ENCODE measurements around the gene HDAC9.

HDAC9 gene

DNA sequence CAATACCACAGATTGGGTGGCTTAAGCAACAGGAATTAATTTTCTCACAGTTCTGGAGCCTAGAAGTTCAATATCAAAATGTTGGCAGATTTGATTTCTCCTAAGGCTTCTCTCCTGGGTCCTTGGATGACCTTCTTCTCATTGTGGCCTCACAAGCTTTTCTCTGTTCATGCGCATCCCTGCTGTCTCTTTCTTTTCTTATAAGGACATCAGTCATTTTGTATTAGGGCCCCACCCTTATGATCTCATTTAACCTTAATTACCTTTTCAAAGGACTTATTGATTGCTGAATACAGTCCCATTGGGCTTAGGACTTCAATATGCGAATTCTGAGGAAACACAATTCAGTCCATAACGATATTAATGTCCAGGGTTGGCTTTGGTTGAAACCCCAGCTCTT, 285.4 kb downstream of the HDAC9 start:
- no peak for ATAC-seq
- TF ChIP-seq, protein P1, sequence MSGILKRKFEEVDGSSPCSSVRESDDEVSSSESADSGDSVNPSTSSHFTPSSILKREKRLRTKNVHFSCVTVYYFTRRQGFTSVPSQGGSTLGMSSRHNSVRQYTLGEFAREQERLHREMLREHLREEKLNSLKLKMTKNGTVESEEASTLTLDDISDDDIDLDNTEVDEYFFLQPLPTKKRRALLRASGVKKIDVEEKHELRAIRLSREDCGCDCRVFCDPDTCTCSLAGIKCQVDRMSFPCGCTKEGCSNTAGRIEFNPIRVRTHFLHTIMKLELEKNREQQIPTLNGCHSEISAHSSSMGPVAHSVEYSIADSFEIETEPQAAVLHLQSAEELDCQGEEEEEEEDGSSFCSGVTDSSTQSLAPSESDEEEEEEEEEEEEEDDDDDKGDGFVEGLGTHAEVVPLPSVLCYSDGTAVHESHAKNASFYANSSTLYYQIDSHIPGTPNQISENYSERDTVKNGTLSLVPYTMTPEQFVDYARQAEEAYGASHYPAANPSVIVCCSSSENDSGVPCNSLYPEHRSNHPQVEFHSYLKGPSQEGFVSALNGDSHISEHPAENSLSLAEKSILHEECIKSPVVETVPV (CRISPR knock-in tag; IDR thresholded peaks at IDR 0.05): no peak
- TF ChIP-seq, protein P2, sequence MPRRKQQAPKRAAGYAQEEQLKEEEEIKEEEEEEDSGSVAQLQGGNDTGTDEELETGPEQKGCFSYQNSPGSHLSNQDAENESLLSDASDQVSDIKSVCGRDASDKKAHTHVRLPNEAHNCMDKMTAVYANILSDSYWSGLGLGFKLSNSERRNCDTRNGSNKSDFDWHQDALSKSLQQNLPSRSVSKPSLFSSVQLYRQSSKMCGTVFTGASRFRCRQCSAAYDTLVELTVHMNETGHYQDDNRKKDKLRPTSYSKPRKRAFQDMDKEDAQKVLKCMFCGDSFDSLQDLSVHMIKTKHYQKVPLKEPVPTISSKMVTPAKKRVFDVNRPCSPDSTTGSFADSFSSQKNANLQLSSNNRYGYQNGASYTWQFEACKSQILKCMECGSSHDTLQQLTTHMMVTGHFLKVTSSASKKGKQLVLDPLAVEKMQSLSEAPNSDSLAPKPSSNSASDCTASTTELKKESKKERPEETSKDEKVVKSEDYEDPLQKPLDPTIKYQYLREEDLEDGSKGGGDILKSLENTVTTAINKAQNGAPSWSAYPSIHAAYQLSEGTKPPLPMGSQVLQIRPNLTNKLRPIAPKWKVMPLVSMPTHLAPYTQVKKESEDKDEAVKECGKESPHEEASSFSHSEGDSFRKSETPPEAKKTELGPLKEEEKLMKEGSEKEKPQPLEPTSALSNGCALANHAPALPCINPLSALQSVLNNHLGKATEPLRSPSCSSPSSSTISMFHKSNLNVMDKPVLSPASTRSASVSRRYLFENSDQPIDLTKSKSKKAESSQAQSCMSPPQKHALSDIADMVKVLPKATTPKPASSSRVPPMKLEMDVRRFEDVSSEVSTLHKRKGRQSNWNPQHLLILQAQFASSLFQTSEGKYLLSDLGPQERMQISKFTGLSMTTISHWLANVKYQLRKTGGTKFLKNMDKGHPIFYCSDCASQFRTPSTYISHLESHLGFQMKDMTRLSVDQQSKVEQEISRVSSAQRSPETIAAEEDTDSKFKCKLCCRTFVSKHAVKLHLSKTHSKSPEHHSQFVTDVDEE (CRISPR knock-in tag; IDR thresholded peaks at IDR 0.05): no peak
- no peak for TF ChIP-seq ZNF70 (CRISPR knock-in tag; IDR thresholded peaks at IDR 0.05)
- no peak for TF ChIP-seq ZC3H10 (CRISPR knock-in tag; IDR thresholded peaks at IDR 0.05)
- TF ChIP-seq, protein P3, sequence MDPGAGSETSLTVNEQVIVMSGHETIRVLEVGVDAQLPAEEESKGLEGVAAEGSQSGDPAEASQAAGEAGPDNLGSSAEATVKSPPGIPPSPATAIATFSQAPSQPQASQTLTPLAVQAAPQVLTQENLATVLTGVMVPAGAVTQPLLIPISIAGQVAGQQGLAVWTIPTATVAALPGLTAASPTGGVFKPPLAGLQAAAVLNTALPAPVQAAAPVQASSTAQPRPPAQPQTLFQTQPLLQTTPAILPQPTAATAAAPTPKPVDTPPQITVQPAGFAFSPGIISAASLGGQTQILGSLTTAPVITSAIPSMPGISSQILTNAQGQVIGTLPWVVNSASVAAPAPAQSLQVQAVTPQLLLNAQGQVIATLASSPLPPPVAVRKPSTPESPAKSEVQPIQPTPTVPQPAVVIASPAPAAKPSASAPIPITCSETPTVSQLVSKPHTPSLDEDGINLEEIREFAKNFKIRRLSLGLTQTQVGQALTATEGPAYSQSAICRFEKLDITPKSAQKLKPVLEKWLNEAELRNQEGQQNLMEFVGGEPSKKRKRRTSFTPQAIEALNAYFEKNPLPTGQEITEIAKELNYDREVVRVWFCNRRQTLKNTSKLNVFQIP (CRISPR knock-in tag; IDR thresholded peaks at IDR 0.05; ENCODE audit: borderline replicate concordance, low read depth): no peak
- TF ChIP-seq ZNF8 (CRISPR knock-in tag; IDR thresholded peaks at IDR 0.05): no peak
- TF ChIP-seq RARB (CRISPR knock-in tag; IDR thresholded peaks at IDR 0.05): no peak
- no peak for TF ChIP-seq ESRRG (CRISPR knock-in tag; IDR thresholded peaks at IDR 0.05)
- TF ChIP-seq BACH2 (CRISPR knock-in tag; IDR thresholded peaks at IDR 0.05; ENCODE audit: borderline replicate concordance): no peak
- TF ChIP-seq ARNTL (CRISPR knock-in tag; IDR thresholded peaks at IDR 0.05; ENCODE audit: borderline replicate concordance, low read depth): no peak
- TF ChIP-seq ZNF565 (CRISPR knock-in tag; conservative IDR thresholded peaks at IDR 0.05; ENCODE audit: low read depth): no peak
- no peak for TF ChIP-seq ISL1 (CRISPR knock-in tag; IDR thresholded peaks at IDR 0.05)
- TF ChIP-seq ZFP3 (CRISPR knock-in tag; IDR thresholded peaks at IDR 0.05): no peak
- TF ChIP-seq, protein P4, sequence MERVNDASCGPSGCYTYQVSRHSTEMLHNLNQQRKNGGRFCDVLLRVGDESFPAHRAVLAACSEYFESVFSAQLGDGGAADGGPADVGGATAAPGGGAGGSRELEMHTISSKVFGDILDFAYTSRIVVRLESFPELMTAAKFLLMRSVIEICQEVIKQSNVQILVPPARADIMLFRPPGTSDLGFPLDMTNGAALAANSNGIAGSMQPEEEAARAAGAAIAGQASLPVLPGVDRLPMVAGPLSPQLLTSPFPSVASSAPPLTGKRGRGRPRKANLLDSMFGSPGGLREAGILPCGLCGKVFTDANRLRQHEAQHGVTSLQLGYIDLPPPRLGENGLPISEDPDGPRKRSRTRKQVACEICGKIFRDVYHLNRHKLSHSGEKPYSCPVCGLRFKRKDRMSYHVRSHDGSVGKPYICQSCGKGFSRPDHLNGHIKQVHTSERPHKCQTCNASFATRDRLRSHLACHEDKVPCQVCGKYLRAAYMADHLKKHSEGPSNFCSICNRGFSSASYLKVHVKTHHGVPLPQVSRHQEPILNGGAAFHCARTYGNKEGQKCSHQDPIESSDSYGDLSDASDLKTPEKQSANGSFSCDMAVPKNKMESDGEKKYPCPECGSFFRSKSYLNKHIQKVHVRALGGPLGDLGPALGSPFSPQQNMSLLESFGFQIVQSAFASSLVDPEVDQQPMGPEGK (CRISPR knock-in tag; IDR thresholded peaks at IDR 0.05; ENCODE audit: borderline replicate concordance): no peak
- no peak for TF ChIP-seq GLIS3 (CRISPR knock-in tag; IDR thresholded peaks at IDR 0.05)
- no peak for TF ChIP-seq CSDC2 (CRISPR knock-in tag; IDR thresholded peaks at IDR 0.05)

DNA sequence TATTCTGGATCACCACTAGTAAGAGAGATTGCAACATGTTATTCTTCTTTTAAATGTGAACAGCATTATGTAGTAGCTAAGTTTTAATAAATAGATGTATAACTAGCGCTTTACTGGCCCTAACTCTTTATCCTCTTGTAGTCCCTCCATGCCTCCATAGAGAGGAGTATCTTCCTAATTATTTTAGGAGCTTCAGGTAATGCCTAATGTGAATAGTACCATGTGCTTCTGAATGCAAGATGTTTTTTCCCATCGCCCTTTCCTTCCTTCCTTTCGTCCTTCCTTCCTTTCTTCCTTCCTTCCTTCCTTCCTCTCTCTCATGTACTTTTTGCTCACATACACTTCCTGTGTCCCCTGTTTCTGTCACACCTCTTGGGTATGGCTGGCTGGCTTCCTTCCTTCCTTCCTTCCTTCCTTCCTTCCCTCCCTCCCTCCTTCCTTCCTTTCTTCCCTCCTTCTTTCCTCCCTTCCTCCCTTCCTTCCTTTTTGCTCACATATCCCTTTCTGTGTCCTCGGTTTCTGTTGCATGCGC, 290.7 kb downstream of the HDAC9 start:
- ATAC-seq: no peak
- TF ChIP-seq ZC3H10 (CRISPR knock-in tag; IDR thresholded peaks at IDR 0.05) (no peak), CSDC2 (CRISPR knock-in tag; IDR thresholded peaks at IDR 0.05) (no peak), GLIS3 (CRISPR knock-in tag; IDR thresholded peaks at IDR 0.05) (no peak), ISL1 (CRISPR knock-in tag; IDR thresholded peaks at IDR 0.05) (no peak), ZNF70 (CRISPR knock-in tag; IDR thresholded peaks at IDR 0.05) (no peak), TCF4 (CRISPR knock-in tag; IDR thresholded peaks at IDR 0.05; ENCODE audit: borderline replicate concordance) (no peak), OSR1 (CRISPR knock-in tag; IDR thresholded peaks at IDR 0.05) (no peak), ARNTL (CRISPR knock-in tag; IDR thresholded peaks at IDR 0.05; ENCODE audit: borderline replicate concordance, low read depth) (no peak), ZNF565 (CRISPR knock-in tag; conservative IDR thresholded peaks at IDR 0.05; ENCODE audit: low read depth) (no peak), TOX (CRISPR knock-in tag; IDR thresholded peaks at IDR 0.05; ENCODE audit: borderline replicate concordance) (no peak), ZFP3 (CRISPR knock-in tag; IDR thresholded peaks at IDR 0.05) (no peak), SNAI2 (CRISPR knock-in tag; IDR thresholded peaks at IDR 0.05) (no peak), ESRRG (CRISPR knock-in tag; IDR thresholded peaks at IDR 0.05) (no peak), ZFP30 (CRISPR knock-in tag; IDR thresholded peaks at IDR 0.05) (no peak)
- TF ChIP-seq, protein P4 (CRISPR knock-in tag; IDR thresholded peaks at IDR 0.05; ENCODE audit: borderline replicate concordance): no peak
- TF ChIP-seq, protein P2 (CRISPR knock-in tag; IDR thresholded peaks at IDR 0.05): no peak
- TF ChIP-seq, protein P3 (CRISPR knock-in tag; IDR thresholded peaks at IDR 0.05; ENCODE audit: borderline replicate concordance, low read depth): no peak
- TF ChIP-seq, protein P1 (CRISPR knock-in tag; IDR thresholded peaks at IDR 0.05): no peak

Measured in SK-N-SH treated with all-trans-retinoic acid at 6 μM for 48 hours (cell line).